Neural cell (in vitro differentiated cells): Measurements from ENCODE around the gene CBR3.

ENCODE experiments used
- EZH2 ChIP-seq: fragments of 200-600, 300-800 bp; shearing (Covaris generic), sonication (generic); IDR thresholded peaks from 2 replicates; pipeline ENCODE4 v1.6.1; 2014; ENCODE audit warnings: antibody characterized with exemption, low read length, borderline replicate concordance, mild to moderate bottlenecking; ENCODE audit not compliant: insufficient read depth, poor library complexity, severe bottlenecking
- TF ChIP-seq, protein P1 (sequence below): fragments of 450-650 bp; IDR thresholded peaks from 2 replicates; pipeline ENCODE4 v1.5.1; 2014; ENCODE audit warnings: antibody characterized with exemption, mild to moderate bottlenecking, moderate library complexity; ENCODE audit not compliant: poor library complexity, severe bottlenecking

DNA sequence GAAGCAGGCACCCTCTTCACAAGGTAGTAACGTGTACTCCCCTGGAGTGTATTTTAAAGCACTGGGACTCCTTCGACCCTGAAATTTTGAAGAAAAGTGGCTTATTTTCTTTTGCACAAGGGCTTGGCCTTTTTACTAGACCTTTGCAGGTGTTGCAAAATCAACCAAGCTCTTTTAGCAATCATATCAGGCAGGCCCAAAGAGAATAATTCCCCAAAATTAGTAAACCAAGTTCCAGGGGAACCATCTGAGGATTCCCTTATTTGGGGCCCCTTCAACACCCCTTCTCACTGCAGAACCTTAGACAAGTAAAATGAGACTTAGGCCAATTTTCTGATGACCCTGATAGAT, 36.7 kb upstream of the CBR3 start:
- TF ChIP-seq, protein P1, sequence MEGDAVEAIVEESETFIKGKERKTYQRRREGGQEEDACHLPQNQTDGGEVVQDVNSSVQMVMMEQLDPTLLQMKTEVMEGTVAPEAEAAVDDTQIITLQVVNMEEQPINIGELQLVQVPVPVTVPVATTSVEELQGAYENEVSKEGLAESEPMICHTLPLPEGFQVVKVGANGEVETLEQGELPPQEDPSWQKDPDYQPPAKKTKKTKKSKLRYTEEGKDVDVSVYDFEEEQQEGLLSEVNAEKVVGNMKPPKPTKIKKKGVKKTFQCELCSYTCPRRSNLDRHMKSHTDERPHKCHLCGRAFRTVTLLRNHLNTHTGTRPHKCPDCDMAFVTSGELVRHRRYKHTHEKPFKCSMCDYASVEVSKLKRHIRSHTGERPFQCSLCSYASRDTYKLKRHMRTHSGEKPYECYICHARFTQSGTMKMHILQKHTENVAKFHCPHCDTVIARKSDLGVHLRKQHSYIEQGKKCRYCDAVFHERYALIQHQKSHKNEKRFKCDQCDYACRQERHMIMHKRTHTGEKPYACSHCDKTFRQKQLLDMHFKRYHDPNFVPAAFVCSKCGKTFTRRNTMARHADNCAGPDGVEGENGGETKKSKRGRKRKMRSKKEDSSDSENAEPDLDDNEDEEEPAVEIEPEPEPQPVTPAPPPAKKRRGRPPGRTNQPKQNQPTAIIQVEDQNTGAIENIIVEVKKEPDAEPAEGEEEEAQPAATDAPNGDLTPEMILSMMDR: no peak
- no peak for TF ChIP-seq EZH2
